Liver (tissue), 9 donors: ENCODE data around the gene GOPC. TPM values are rescaled to one million over a fixed set of nuclear protein-coding genes. Genes with fewer than 3 reads are reported as not detected.

Experiments
- DNase-seq: peaks from one replicate; pipeline ENCODE4 v3.0.0-alpha.2; 2017; ENCODE audit warnings: low spot score
- H3K27ac ChIP-seq, 2 donors: one replicate each; pipeline ENCODE4 v1.7.0; 2013; ENCODE audit warnings: inconsistent platforms in 2 of 2, low read length in 2 of 2, control low read depth in 1 of 2, low read depth in 1 of 2, mild to moderate bottlenecking in 1 of 2
- H3K27me3 ChIP-seq, 4 donors: one replicate each; pipeline versions ENCODE4 v1.6.1 to v1.7.0; 2013; ENCODE audit warnings: low read length in 3 of 4, inconsistent platforms in 1 of 4, mild to moderate bottlenecking in 1 of 4, moderate library complexity in 1 of 4; ENCODE audit not compliant: control insufficient read depth in 4 of 4, insufficient read depth in 4 of 4
- H3K36me3 ChIP-seq, 4 donors: one replicate each; pipeline versions ENCODE4 v1.6.1 to v1.7.0; 2013; ENCODE audit warnings: low read length in 3 of 4, mild to moderate bottlenecking in 3 of 4, low read depth in 1 of 4, moderate library complexity in 1 of 4; ENCODE audit not compliant: control insufficient read depth in 4 of 4, insufficient read depth in 3 of 4
- H3K4me1 ChIP-seq, 4 donors: one replicate each; pipeline versions ENCODE4 v1.6.1 to v1.7.0; 2013; ENCODE audit warnings: low read length in 3 of 4, mild to moderate bottlenecking in 3 of 4, moderate library complexity in 1 of 4; ENCODE audit not compliant: control insufficient read depth in 4 of 4, insufficient read depth in 4 of 4
- H3K4me3 ChIP-seq, 3 donors: one replicate each; pipeline versions ENCODE4 v1.6.1 to v1.7.0; 2013; ENCODE audit warnings: low read length in 3 of 3, control low read depth in 1 of 3, low read depth in 1 of 3, mild to moderate bottlenecking in 1 of 3
- H3K9ac ChIP-seq, 2 donors: one replicate each; pipeline ENCODE4 v1.7.0; 2013; ENCODE audit warnings: low read length in 2 of 2, mild to moderate bottlenecking in 2 of 2, moderate library complexity in 2 of 2, control low read depth in 1 of 2, low read depth in 1 of 2
- H3K9me3 ChIP-seq, 4 donors: one replicate each; pipeline versions ENCODE4 v1.6.1 to v1.7.0; 2013; ENCODE audit warnings: low read length in 3 of 4; ENCODE audit not compliant: control insufficient read depth in 4 of 4
- ATF3 ChIP-seq: IDR thresholded peaks from 2 replicates; pipeline ENCODE4 v1.6.1; 2016; ENCODE audit warnings: antibody characterized with exemption
- CTCF ChIP-seq: fragments of 150-350 bp; IDR thresholded peaks from 2 replicates; pipeline ENCODE4 v1.5.1; 2017; ENCODE audit warnings: improper control_type of control experiment, low read depth, low read length; ENCODE audit not compliant: missing input control
- EGR1 ChIP-seq, 2 donors: IDR thresholded peaks; 2 replicates each; pipeline ENCODE4 v1.6.1; 2016 to 2018; ENCODE audit warnings: antibody characterized with exemption in 2 of 2, low read depth in 2 of 2
- FOXA1 ChIP-seq: IDR thresholded peaks from 2 replicates; pipeline ENCODE4 v1.6.1; 2016; ENCODE audit warnings: antibody characterized with exemption
- FOXA2 ChIP-seq: IDR thresholded peaks from 2 replicates; pipeline ENCODE4 v1.6.1; 2016; ENCODE audit warnings: antibody characterized with exemption
- GABPA ChIP-seq, 2 donors: IDR thresholded peaks in 1 of 2; conservative IDR thresholded peaks in 1 of 2; 2 replicates each; pipeline ENCODE4 v1.6.1; 2016; ENCODE audit warnings: antibody characterized with exemption in 2 of 2, mild to moderate bottlenecking in 1 of 2, moderate library complexity in 1 of 2
- HNF4A ChIP-seq, 2 donors: conservative IDR thresholded peaks; 2 replicates each; pipeline ENCODE4 v1.6.1; 2016; ENCODE audit warnings: antibody characterized with exemption in 2 of 2, mild to moderate bottlenecking in 2 of 2
- HNF4G ChIP-seq: IDR thresholded peaks from 2 replicates; pipeline ENCODE4 v1.6.1; 2016; ENCODE audit warnings: antibody characterized with exemption
- JUND ChIP-seq, 2 donors: IDR thresholded peaks; 2 replicates each; pipeline ENCODE4 v1.6.1; 2016; ENCODE audit warnings: antibody characterized with exemption in 2 of 2
- MAX ChIP-seq: IDR thresholded peaks from 2 replicates; pipeline ENCODE4 v1.6.1; 2016; ENCODE audit warnings: antibody characterized with exemption
- NR2F2 ChIP-seq: IDR thresholded peaks from 2 replicates; pipeline ENCODE4 v1.6.1; 2016; ENCODE audit warnings: antibody characterized with exemption
- RAD21 ChIP-seq, 2 donors: IDR thresholded peaks; 2 replicates each; pipeline ENCODE4 v1.6.1; 2016; ENCODE audit warnings: antibody characterized with exemption in 2 of 2, mild to moderate bottlenecking in 2 of 2
- REST ChIP-seq: IDR thresholded peaks from 2 replicates; pipeline ENCODE4 v1.6.1; 2016; ENCODE audit warnings: antibody characterized with exemption, mild to moderate bottlenecking
- RXRA ChIP-seq, 2 donors: IDR thresholded peaks; 2 replicates each; pipeline ENCODE4 v1.6.1; 2017 to 2018; ENCODE audit warnings: antibody characterized with exemption in 2 of 2, mild to moderate bottlenecking in 1 of 2
- SP1 ChIP-seq: IDR thresholded peaks from 2 replicates; pipeline ENCODE4 v1.6.1; 2018; ENCODE audit warnings: antibody characterized with exemption, mild to moderate bottlenecking
- TAF1 ChIP-seq: conservative IDR thresholded peaks from 2 replicates; pipeline ENCODE4 v1.6.1; 2016; ENCODE audit warnings: antibody characterized with exemption, mild to moderate bottlenecking
- YY1 ChIP-seq: IDR thresholded peaks from 2 replicates; pipeline ENCODE4 v1.6.1; 2016; ENCODE audit warnings: antibody characterized with exemption, mild to moderate bottlenecking
- ZBTB33 ChIP-seq: IDR thresholded peaks from 2 replicates; pipeline ENCODE4 v1.6.1; 2016; ENCODE audit warnings: antibody characterized with exemption
- WGBS: extraction: QIAGEN DNeasy Blood & Tissue Kit; methylation state at CpG from one replicate; pipeline ENCODE4 v1.1.7; 2013; 5-methylcytosine and 5-hydroxymethylcytosine counted together
- polyA plus RNA-seq, 2 donors: library from polyadenylated mRNA; stranded (reverse) in 1 of 2; unstranded in 1 of 2; fragments of 200-250 nt in 1 of 2; fragments of >200 nt in 1 of 2; fragmentation: Nextera tagmentation in 1 of 2; extraction: Ambion mirVana in 1 of 2; gene quantifications; one replicate each; pipeline versions ENCODE4 v1.2.1 to v1.2.3, GENCODE V29; 2013 to 2015
- total RNA-seq, 2 donors: library from RNA; depleted of rRNA; stranded (reverse); fragments of >200 nt; gene quantifications; one replicate each; pipeline ENCODE4 v1.2.3, GENCODE V29; 2014
- donor health status: healthy.
- donor health status: healthy.
- donor health status: healthy.
- donor health status: healthy.
- donor health status: healthy.

Gene GOPC
- total and polyA plus RNA-seq, 4 donors, result 7.4 to 17.8 (median 11.4) TPM

- no peaks in the 10 kb centered on the region for H3K9me3 ChIP-seq
- no peak for DNase-seq
- no peak overlapping the region for H3K9ac ChIP-seq
- H3K27ac ChIP-seq, result no peak overlapping the region
- H3K36me3 ChIP-seq, result peaks cover 0 to 12% (median 5%) of the 10 kb centered on the region in 4 donors
- no peak overlapping the region for H3K4me3 ChIP-seq
- no peak for TF ChIP-seq REST
- no peak for TF ChIP-seq RAD21 (IDR thresholded peaks at IDR 0.05)
- no peak for TF ChIP-seq FOXA2
- no peak for TF ChIP-seq MAX
- no peak for TF ChIP-seq YY1
- TF ChIP-seq TAF1, result no peak
- TF ChIP-seq FOXA1, result no peak
- TF ChIP-seq ATF3, result no peak
- no peak for TF ChIP-seq EGR1 (IDR thresholded peaks at IDR 0.05; ENCODE audit: low read depth in 2 of 2)
- no peak for TF ChIP-seq HNF4A (conservative IDR thresholded peaks at IDR 0.05)
- no peak for TF ChIP-seq GABPA (IDR thresholded peaks at IDR 0.05 in 1 of 2, conservative IDR thresholded peaks at IDR 0.05 in 1 of 2)
- no peak for TF ChIP-seq SP1
- no peak for TF ChIP-seq ZBTB33
- TF ChIP-seq HNF4G, result no peak
- TF ChIP-seq NR2F2, result no peak
- TF ChIP-seq CTCF, result no peak
- TF ChIP-seq JUND (IDR thresholded peaks at IDR 0.05), result no peak
- no peak for TF ChIP-seq RXRA (IDR thresholded peaks at IDR 0.05)
- H3K27me3 ChIP-seq, result no peaks in the 10 kb centered on the region
- 94% methylated on average over 5 of the region's 5 CpGs for WGBS
- H3K4me1 ChIP-seq, result peaks cover 0 to 6% (median 2%) of the 10 kb centered on the region in 4 donors
Observed at GRCh38 chr6:117590447-117590846, 11.9 kb downstream of the GOPC start.
